Hypothalamus (tissue), 51 donors: ENCODE measurements around the gene STK38.
"Not testable (repeated sequence)": the region's sequence is repeated elsewhere in the genome, so short reads cannot be mapped to it uniquely, and the experiment has no call there.

Source experiments
- DNase-seq, 51 donors: peaks; one replicate each; lab custom pipeline; 2025; lab: John Stamatoyannopoulos, UW

STK38 gene

DNA sequence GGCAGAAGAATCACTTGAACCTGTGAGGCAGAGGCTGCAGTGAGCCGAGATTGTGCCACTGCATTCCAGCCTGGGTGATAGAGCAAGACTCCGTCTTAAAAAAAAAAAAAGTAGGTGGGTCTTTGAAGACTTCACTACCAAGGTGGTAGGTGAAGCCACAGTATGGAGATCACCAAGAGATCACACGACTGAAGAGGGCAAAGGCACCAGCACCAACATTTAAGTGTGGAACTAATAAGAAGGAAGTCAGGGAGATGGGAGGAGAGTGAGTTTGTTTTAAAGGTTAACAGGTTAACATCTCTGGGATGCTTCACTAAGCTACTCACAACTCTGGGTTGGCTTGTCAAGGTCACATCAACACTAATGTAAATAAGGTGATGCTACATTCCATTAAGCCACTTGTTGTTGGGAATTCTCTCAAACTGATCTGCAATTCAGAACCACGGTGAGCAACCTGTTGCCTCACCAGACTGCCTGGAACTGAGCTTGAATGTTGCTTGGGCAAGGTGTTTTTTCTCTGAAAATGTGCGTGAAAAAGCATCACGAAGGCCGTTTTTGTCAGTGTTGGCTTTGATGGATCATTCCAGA lies 55.8 kb downstream of the STK38 start:
- no peak for DNase-seq

DNA sequence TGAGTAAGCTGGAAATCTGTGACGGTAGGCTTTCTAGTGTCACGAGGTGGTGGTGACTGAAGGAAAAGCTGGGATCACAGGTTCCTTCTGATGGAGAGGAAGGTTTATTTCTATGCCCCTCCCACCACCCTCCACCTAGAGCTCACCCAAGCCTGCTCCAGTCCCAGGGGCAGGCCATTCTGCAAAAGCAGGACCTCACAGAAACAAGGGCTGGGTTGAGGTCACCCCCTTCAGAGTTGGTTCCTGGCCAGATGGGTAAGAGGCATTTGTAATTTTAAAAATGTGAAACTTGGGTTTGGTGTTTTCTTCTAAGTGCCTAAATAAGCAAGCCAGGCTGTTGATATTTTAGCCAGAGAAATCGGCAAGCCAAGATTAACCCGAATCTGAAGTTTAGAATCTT lies 57.9 kb downstream of the STK38 start:
- DNase-seq: no peak

DNA sequence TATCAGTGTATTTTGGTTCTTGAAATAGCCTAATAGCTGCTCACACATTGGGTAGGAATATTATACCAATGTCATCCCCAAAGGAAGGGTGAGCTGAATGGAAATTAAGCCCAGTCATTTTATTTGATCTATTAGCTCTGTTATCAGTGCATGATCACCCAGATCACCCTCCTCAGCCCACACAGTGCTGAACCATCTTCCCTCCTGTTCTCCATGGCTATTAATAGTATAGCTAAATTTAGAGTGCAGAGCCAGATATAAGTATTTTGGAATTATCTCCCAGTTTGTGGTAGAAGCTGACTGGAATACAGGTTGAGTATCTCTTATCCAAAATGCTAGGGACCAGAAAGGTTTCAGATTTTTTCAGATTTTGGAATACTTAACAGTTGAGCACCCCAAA lies 59.1 kb downstream of the STK38 start:
- DNase-seq: no peak

DNA sequence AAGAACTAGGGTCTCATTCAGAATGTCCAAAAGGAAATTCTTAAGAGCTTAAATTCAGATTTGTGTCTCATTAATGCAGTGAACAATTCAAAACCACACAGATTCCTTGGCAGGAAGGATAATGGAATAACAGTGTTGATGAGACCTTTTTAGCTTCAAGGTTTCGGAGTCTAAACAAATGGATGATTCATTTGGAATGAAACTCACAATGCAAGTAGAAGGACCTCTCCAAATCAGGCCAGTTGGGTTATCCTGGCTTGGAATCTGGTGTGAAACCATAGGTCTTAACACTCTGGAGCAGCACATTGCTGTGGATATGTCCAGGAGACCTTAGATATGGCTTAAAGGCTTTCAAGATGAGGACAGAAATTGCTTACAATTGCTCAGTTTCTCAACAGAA lies 59.6 kb downstream of the STK38 start:
- no peak for DNase-seq

DNA sequence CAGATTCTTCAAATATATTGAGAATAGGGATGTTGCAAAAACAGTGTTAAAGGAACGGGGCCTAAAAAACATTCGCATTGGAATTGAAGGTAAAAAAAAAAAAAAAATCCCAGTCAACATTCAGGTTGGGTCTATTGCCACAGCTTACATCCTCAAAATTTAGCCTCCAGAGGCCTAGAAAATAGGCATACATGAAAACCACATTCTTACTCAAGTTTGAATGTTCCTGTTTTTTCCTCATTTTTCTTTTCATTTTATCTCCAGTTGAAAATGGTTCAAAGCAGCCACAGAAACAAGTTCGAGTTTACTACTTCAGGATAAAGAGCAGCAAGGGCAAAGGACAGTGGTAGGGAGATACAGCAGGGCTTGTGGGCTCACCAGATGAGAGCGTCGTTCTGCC lies 62.5 kb downstream of the STK38 start:
- DNase-seq: no peak

DNA sequence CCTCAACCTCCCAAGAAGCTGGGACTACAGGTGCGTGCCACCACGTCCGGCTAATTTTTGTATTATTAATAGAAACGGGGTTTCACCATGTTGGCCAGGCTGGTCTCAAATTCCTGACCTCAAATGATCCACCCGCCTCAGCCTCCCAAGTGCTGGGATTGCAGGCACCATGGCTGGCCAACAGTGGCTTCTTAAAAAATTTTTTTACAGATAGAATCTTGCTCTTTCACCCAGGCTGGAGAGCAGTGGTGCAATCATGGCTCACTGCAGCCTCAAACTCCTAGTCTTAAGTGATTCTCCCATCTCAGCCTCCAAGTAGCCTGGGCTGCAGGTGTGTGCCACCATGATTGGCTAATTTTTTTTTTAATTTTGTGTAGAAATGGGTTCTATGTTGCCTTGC lies 64.0 kb downstream of the STK38 start:
- not testable (repeated sequence) for DNase-seq

DNA sequence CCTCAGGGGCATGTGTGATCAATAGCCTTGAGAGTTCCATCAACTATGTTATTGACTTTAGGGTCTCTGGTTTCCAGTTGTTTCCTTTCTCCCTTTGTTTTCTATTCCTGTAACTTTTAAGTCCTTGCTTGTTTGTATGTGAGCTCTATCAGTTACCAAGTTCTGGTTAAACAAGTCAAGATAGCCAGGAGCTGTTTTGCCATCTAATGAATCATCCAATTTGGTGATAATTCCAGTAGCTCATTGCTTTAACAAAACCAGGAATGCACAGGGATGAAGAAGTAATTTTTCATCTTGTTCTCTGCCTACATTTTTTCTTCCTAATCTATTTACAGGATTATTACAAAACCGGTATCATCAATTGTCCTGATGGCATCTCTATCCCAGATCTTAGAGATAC lies 68.0 kb downstream of the STK38 start:
- DNase-seq: no peak

DNA sequence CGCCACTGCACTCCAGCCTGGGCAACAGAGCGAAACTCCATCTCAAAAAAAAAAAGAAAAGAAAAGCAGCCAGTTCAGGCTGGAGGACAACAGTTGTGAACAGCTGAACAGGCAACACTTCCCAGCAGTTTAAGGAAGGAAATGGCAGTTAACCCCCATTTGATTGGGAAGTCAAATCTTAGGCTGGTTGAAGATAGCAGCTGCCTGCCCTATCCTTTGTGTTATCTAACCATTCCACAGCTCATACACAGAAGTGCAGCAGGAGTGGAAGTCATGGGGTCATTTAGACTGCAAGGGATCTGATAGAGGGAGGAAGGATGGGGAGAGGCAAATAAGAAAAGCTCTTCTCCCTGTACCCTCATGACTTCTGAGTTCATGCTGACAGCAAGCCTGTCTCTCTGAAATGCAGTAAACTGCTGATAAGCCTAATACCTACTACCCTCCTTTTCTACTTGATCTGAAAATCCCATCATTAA lies 69.2 kb downstream of the STK38 start:
- DNase-seq: no peak

DNA sequence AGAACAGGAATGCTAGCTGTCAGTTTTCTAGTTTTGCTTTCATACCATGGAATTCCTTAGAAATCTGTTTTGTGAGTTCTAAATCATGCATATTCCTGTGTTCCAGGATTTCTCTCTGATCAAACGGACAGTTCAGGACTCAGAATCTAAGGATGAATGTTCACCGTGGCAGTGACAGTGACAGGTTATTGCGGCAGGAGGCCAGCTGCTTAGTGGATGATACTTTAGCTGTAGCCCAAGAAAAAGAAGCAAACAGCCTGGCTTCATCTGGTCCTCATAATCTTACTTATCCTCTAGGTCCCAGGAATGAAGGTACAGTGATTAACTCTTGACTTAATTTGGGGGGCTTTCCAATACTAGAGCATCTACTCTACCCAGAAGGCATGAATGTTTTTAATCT lies 77.3 kb downstream of the STK38 start:
- DNase-seq: no peak

DNA sequence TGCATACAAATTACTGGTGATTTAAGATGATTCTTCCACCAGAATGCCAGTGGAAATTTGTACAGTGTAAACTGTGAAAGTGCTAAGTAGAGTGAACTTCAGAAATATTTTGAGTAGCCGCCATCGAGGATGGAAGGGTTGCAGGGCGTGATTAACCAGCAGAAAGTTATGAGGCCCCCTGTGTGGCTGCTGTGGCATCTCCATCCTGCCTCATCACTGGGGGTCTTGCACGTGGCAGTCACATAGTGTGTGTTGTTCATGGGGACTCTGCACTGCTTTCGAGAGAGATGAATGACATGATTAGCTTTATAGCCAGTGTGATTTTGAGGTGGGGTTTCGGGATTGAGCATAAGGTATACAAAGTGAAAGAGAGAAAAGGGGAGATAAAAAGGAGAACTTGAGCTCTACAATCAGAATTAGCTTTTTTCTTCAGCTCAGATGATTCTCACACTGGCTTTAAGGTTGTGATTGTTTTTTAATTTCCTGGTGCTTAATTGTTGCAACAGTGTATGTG lies 78.1 kb downstream of the STK38 start:
- DNase-seq: no peak

DNA sequence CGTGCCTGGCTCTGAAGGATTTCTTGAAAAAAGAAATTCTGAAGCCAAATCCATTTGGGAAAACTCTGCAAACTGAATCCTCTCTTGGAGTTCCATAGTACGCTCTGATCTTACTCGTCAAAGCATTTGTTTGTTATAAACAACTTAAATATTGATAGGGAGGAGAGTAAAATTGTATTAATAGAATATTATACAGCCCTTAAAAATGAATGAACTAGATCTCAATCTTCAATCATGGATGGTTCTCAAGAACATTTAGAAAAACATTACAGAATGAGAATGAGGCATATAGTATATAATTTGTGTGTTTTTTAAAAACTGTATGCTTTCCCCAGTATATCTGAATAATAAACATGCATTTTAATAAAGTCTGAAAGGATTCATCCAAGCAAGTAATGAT lies 79.7 kb downstream of the STK38 start:
- DNase-seq: no peak

DNA sequence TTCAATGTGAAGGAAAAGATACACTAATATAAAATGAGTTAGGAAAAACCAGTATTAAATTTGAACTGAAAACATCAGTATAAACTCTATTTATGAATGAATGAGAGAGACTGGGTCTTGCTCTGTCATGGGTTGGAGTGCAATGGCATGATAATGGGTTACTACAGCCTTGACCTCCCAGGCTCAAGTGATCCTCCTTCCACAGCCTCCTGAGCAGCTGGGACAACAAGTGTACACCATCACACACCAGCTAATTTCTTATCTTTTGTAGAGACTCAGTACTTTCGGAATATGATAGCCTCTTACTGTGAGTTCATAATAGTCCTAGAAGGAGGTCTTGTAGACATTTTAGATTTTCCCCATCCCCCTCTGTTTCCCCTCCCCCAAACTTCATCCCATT lies 83.0 kb downstream of the STK38 start:
- no peak for DNase-seq

DNA sequence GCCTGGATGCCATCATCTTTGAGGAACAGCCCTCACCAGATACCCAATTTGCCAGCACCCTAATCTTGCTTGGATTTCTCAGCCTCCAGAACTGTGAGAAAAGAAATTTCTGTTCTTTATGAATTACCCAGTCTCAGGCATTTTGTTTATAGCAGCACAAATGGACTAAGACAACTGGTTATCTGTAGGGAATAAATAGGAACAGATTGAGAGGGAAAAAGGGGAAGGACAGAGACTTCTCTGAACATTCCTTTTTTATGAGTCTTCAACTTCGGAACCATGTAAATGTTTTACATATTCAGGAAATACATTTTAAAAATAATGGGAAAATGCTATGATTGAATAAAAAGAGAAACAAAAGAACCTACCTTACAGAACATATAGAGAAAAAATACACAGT lies 83.6 kb downstream of the STK38 start:
- DNase-seq: no peak

DNA sequence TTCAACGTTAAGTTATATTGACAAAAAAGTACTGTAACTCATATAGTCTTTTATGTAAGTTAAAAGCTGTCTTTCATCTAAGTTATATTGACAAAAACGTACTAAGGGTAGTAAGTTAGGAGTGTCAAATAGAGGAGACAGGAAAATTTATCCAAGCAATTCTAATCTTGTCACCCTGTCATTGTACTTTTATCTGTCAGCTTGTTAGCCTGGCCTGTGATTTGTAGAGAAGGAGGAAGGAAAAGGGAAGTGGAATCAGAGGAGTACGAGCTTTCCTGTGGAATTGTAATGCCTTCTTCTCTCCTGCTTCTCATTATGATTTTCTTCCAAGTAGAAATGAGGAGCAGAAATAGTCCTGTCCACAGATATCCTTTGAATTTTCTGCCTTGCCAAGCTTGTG lies 85.6 kb downstream of the STK38 start:
- no peak for DNase-seq

DNA sequence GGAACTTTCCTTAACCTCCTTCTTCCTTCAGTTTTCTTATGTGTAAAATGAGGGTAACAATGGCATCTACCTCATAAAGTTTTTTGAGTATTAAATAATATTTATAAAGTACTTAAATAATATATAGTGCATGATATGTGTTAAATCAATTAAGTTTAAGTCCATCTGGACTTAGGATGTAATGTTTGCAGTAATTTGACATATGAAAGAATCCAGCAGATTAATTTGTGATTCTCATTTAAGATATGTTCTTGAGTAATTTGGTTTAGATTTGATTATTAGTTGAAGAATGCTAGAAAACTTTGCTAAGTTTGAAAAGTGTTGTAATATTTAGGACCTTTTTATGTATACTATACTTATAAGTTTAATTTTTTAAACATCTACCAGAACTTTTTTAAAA lies 86.4 kb downstream of the STK38 start:
- DNase-seq: no peak

DNA sequence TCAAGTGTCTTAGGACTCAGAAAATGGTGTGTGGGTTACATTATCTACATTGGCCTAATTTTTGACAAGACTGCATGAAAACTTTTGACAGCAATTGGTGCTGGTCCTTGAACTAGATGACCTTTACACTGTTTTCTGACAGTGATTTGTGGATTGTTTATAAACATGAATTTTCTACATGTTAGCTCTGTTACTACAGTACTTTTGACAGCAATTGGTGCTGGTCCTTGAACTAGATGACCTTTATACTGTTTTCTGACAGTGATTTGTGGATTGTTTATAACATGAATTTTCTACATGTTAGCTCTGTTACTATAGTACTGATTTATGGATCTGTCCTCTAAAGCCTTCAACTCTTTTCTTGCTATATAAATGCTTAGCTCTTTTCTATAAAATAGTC lies 87.8 kb downstream of the STK38 start:
- no peak for DNase-seq

DNA sequence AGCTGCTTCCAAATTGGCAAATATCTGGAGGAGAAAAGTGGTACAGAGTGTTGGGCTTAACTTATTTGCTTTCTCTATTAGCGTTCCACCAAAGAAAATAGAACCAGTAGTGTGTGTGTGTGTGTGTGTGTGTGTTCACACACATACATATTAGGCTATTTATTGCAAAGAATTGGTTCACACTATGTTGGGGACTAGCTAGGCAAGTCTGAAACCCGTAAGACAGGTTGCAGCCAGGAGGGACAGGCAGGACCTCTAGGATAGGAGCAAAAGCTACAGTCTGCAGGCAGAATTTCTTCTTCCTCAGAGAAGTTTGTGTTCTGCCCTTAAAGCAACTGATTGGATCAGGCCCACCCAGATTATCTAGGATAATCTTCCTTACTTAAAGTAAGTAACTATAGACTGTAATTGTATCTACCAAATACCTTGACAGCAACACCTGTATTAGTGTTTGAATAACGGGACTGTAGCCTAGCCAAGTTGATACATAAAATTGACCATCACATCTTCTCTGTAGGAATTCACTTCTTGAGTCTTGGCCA lies 91.7 kb downstream of the STK38 start:
- no peak for DNase-seq

DNA sequence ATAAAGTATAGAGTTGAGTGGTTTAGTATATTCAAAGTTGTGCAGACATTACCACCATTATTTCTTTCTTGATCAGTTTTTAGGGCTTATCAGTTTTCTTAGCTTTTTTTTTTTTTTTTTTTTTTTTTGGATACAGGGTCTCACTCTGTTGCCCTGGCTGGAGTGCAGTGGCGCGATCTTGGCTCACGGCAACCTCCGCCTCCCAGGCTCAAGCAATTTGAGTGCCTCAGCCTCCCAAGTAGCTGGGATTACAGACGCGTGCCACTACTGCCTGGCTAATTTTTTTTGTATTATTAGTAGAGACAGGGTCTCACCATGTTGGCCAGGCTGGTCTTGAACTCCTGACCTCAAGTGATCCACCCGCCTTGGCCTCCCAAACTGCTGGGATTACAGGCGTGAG lies 94.4 kb downstream of the STK38 start:
- not testable (repeated sequence) for DNase-seq

DNA sequence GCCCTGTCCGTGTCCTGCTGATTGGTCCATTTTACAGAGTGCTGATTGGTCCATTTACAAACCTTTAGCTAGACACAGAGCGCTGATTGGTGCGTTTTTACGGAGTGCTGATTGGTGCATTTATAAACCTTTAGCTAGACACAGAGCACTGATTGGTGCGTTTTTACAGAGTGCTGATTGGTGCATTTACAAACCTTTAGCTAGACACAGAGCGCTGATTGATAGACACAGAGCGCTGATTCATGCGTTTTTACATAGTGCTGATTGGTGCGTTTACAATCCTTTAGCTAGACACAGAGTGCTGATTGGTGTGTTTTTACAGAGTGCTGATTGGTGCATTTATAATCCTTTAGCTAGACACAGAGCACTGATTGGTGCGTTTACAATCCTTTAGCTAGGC lies 98.1 kb downstream of the STK38 start:
- not testable (repeated sequence) for DNase-seq

DNA sequence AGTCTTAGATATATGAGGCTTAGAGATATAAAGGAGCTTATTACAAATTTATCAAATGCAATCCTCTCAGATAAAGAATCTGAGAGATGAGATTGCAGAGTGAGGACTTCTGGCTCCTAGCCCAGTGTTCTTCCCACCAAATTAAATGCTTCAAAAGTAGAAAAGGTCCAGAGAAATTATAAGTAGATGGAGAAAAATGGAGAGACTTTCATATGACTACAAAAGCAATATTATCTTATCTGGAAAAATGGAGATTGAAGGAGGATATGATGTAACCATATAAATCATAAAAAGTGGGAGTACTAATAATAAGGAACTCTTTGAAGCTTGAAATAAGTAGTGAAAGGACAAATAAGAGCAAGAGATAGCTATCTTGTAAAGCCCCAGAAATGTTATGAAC lies 101.7 kb downstream of the STK38 start:
- DNase-seq: no peak

DNA sequence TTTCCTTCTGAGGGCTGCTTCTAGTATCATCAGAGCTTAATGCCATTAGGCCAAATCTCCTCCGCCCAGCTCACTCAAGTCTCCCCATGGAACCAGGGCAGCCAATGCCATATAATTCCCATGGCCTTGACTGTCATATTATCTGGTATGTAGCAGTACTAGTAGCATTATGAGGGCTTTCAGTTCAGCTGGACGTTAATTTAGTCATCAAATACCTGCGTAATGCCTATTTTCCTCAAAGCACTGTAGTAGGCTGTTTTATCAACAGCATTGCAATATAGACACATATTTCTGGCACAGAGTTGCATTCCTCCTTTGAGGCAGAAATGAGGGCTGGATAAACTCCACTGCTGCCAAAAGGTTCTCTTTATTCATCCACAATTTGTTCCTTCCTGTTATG lies 102.8 kb downstream of the STK38 start:
- DNase-seq: no peak
